Stimulated activated naive CD8-positive, alpha-beta T cell treated with anti-CD3 and anti-CD28 coated beads, Interleukin-15, Interleukin-2, amounts not matched to agents 100 U/mL and 50 U/mL, for 24 hours (primary cell): Measurements from ENCODE around the gene GORAB.

ENCODE experiments used
- ATAC-seq: fragments of 150-1000 bp; cut with Tn5 transposase; one replicate; pipeline ENCODE4 v1.10.0; 2021
- DNase-seq: peaks from one replicate; pipeline ENCODE4 v3.0.0; 2021

The GORAB gene

GRCh38 chr1:170592591-170593111, 60.7 kb downstream of the GORAB start:
- no peak for DNase-seq
- no peak for ATAC-seq

- DNase-seq: no peak
Observed at GRCh38 chr1:170593173-170594011, 61.4 kb downstream of the GORAB start.

GRCh38 chr1:170594066-170594626, 62.2 kb downstream of the GORAB start:
- DNase-seq: no peak
- ATAC-seq: no peak

More at GRCh38 chr1:170593173-170594011, 61.4 kb downstream of the GORAB start:
- no peak for ATAC-seq

GRCh38 chr1:170596701-170597100, 64.7 kb downstream of the GORAB start:
- ATAC-seq: no peak

GRCh38 chr1:170598618-170599017, 66.7 kb downstream of the GORAB start:
- DNase-seq (no peak), ATAC-seq (no peak)

More at GRCh38 chr1:170596701-170597100, 64.7 kb downstream of the GORAB start:
- no peak for DNase-seq

GRCh38 chr1:170599033-170599432, 67.1 kb downstream of the GORAB start:
- DNase-seq (no peak), ATAC-seq (no peak)

GRCh38 chr1:170601866-170602265, 69.9 kb downstream of the GORAB start:
- DNase-seq: no peak
- no peak for ATAC-seq
